ENCODE data around the gene NAALADL2. TPM values are rescaled to one million over a fixed set of nuclear protein-coding genes. Genes with fewer than 3 reads are reported as not detected.

Gene NAALADL2
- total and polyA plus RNA-seq, 2 of the 4 experiments (the other 2 are of a cell fraction), result 3.8 to 19.2 TPM

DNA sequence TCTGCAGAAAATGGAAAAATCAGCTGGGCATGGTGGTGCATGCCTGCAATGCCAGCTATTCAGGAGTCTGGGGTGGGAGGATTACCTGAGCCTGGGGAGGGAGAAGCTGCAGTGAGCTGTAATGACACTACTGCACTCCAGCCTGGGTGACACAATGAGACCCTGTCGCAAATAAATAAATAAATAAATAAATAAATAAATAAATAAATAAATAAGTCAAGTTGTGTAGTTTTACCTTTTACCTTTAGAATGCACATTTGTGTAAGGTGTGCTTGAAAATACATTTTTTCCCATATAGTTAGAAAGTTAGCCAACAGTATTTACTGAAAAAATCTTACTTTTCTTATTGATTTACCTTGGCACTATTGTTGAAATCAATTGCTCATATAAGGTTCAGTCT lies 515.6 kb downstream of the NAALADL2 start:
- Histone ChIP-seq H3K4me3 (ENCODE audit: insufficient read depth, low read depth, low read length) (no peak overlapping the region), H2AFZ (replicated peaks; ENCODE audit: low read length, poor library complexity) (no peak overlapping the region), H4K5ac (ENCODE audit: low read depth, low read length) (no peak overlapping the region), H4K91ac (ENCODE audit: insufficient read depth, low read depth, low read length) (no peak overlapping the region), H2AK9ac (replicated peaks; ENCODE audit: low read depth, low read length, poor library complexity) (no peak overlapping the region), H3K23ac (ENCODE audit: low read depth, low read length) (no peak overlapping the region), H3K18ac (ENCODE audit: low read depth, low read length) (no peak overlapping the region), H3K27me3 (ENCODE audit: control insufficient read depth, insufficient read depth, low read length) (no peaks in the 10 kb centered on the region), H3K56ac (ENCODE audit: extremely low read depth, insufficient read depth, low read length) (no peak overlapping the region), H3K36me3 (ENCODE audit: control insufficient read depth, insufficient read depth, low read length) (no peaks in the 10 kb centered on the region), H2BK15ac (ENCODE audit: low read depth, low read length) (no peak overlapping the region), H3K27ac (ENCODE audit: insufficient read depth, low read length) (no peak overlapping the region), H2BK120ac (ENCODE audit: low read depth, low read length) (no peak overlapping the region), H2BK5ac (ENCODE audit: low read depth, low read length, poor library complexity, severe bottlenecking) (no peak overlapping the region), H2AK5ac (ENCODE audit: low read depth, low read length) (no peak overlapping the region), H3K9ac (ENCODE audit: low read depth, low read length) (no peak overlapping the region), H3K79me1 (ENCODE audit: low read depth in 1 of 2, low read length in 2 of 2) (no peaks in the 10 kb centered on the region), H3K4me1 (ENCODE audit: control insufficient read depth, insufficient read depth, low read length) (peaks cover 2% of the 10 kb centered on the region; the same call in 1 of the 2 replicates), H3K14ac (replicated peaks; ENCODE audit: low read depth, low read length) (no peak overlapping the region), H3K4ac (ENCODE audit: low read depth, low read length) (no peak overlapping the region), H4K20me1 (ENCODE audit: insufficient read depth, low read length) (no peaks in the 10 kb centered on the region), H4K8ac (ENCODE audit: low read depth in 2 of 2, low read length in 2 of 2) (no peak overlapping the region), H3K4me2 (ENCODE audit: low read depth, low read length) (no peak overlapping the region), H2BK20ac (ENCODE audit: low read depth, low read length) (no peak overlapping the region), H3K9me1 (ENCODE audit: insufficient read depth, low read length) (no peaks in the 10 kb centered on the region), H3K9me3 (ENCODE audit: control insufficient read depth, insufficient read depth, low read length) (no peaks in the 10 kb centered on the region)
- ATAC-seq (ENCODE audit: low read depth) (no peak), DNase-seq (no peak)
- no TSS peak for BruUV-seq (replicated peaks)
- CTCF ChIA-PET, result interaction anchor here (0.5 kb wide), 1 partner anchor 402 kb away, joined by 3 read pairs; no protein-coding TSS in a partner anchor
- in situ Hi-C loops (cut with MboI; ENCODE audit: low sequenced_read_pairs), result no loop called here
- POLR2A ChIA-PET (ENCODE audit: unreplicated experiment), result no interaction called here
- dilution Hi-C loops (cut with HindIII; ENCODE audit: low sequenced_read_pairs, unreplicated experiment), result no loop called here
- WGBS, 2 experiments (ENCODE audit: extremely low coverage in 2 of 2, insufficient read length in 1 of 2), result no CpG with 5 or more reads among the region's 1 CpG
- intact Hi-C loops (cut with micrococcal nuclease), result no loop called here
- no peak for TF ChIP-seq NFE2L2 (IDR thresholded peaks at IDR 0.05; ENCODE audit: low read depth, low read length)
- TF ChIP-seq MXI1 (IDR thresholded peaks at IDR 0.05; ENCODE audit: borderline replicate concordance, low read depth, low read length), result no peak
- no peak for TF ChIP-seq RCOR1 (IDR thresholded peaks at IDR 0.05; ENCODE audit: insufficient replicate concordance, low read length)
- no peak for TF ChIP-seq RFX5 (IDR thresholded peaks at IDR 0.05; ENCODE audit: low read depth, low read length)
- TF ChIP-seq FOS (IDR thresholded peaks at IDR 0.05; ENCODE audit: low read depth, low read length), result no peak
- TF ChIP-seq POLR2A (IDR thresholded peaks at IDR 0.05; ENCODE audit: low read depth, low read length), result no peak
- no peak for TF ChIP-seq CHD1 (IDR thresholded peaks at IDR 0.05; ENCODE audit: low read depth, low read length)
- no peak for TF ChIP-seq SMC3 (IDR thresholded peaks at IDR 0.05; ENCODE audit: low read depth, low read length)
- TF ChIP-seq BHLHE40 (IDR thresholded peaks at IDR 0.05; ENCODE audit: low read depth, low read length), result no peak
- no peak for TF ChIP-seq MAFK (IDR thresholded peaks at IDR 0.05; ENCODE audit: low read depth, low read length)
- TF ChIP-seq ELK1 (IDR thresholded peaks at IDR 0.05; ENCODE audit: borderline replicate concordance, low read depth, low read length), result no peak
- TF ChIP-seq USF2 (IDR thresholded peaks at IDR 0.05; ENCODE audit: low read depth, low read length), result no peak
- TF ChIP-seq CTCF (conservative IDR thresholded peaks at IDR 0.05; ENCODE audit: low read depth, low read length), result no peak
- no peak for TF ChIP-seq MAZ (IDR thresholded peaks at IDR 0.05; ENCODE audit: borderline replicate concordance, low read depth, low read length)
- no peak for TF ChIP-seq CEBPB (IDR thresholded peaks at IDR 0.05; ENCODE audit: low read depth, low read length)
- no peak for TF ChIP-seq RAD21 (IDR thresholded peaks at IDR 0.05; ENCODE audit: low read length)

Measured in IMR-90 (cell line).